GM21825 (cell line): ENCODE data around the gene BANP.
"Not testable (repeated sequence)": the region's sequence is repeated elsewhere in the genome, so short reads cannot be mapped to it uniquely, and the experiment has no call there.

Source experiments
- ATAC-seq: cut with Tn5 transposase; IDR thresholded peaks from one replicate; pipeline ENCODE4 v1.9.1; 2021; ENCODE audit warnings: mild to moderate bottlenecking, moderate library complexity; ENCODE audit not compliant: unreplicated experiment

Gene BANP

DNA sequence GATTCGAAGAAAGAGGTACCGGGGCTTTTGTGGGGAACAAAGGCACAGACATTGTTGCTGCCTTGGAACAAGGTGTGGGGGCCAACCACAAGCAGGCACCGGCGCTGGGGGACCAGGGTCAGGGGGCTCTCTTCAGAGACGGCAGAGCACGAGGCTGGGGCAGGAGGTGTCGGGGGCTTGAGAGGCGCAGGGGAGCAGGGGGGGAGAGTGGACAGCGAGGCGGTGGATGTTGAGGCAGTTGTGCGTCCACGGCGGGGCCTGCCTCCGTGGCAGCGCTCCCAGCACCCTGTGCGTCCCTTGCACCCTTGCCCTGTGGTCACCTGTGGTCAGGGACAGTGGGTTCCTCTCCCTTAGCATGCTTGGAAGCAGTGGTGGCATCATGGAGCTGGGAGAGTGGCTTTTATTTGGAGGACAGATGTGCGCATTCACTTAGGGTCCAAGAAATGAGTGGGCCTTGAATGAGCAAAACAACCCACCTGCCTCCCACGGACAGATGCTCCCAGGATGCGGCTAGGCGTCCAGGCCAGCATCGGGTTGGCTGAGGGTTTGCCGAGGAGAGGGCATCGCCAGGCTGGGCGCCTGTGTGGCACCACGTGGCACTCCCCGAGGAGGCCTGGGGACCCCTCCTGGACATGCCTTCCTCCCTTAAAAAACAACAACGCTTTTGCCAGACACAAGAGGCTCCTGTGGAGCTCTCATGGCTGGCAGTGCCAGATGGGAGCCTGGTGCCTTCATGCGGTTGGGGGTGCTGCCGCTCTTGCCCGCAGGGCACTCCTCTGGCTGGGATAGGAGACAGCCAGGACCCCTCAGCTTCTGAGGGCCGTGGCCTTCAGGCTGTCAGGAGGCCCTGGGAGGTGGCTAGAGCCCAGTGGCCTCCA, 113.0 kb downstream of the BANP start:
- no peak for ATAC-seq

DNA sequence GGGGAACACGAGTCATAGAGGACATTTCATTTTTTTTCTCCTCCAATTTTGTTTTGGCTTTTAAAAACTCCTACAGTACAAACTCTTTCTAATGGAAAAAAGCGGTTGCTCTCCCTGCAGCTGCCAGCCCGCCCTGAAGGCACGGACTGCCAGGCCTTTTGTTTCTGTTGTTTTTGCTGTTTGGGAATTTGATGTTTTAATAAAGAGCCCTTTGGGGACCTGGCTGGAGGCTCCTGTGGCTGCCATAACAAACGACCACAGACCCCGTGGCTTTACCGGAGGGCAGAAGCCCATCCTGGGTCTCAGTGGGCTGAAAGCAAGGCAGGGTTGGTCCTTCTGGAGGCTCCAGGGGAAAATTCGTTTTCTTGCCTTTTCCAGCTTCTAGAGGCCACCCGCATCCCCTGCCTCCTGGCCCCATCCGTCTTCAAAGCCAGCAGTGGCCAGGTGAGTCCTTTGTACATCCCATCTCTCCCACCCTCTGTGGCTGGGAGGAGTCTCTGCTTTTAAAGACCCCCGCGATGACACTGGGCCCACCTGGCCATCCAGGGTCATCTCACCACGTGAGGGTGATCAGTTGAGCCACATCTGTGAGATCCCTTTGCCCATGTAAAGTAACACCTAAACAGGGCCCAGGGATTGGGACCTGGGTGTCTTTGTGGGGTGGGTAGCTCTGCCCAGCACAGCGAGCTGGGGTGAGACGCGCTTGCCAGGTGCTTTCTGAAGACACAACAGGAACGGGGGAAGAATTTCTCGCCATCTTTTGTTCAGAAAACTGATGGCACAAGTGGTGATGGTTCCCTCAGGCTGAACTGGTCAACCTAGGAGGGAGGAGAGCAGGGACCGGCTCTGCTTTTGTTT, 113.9 kb downstream of the BANP start:
- no peak for ATAC-seq

DNA sequence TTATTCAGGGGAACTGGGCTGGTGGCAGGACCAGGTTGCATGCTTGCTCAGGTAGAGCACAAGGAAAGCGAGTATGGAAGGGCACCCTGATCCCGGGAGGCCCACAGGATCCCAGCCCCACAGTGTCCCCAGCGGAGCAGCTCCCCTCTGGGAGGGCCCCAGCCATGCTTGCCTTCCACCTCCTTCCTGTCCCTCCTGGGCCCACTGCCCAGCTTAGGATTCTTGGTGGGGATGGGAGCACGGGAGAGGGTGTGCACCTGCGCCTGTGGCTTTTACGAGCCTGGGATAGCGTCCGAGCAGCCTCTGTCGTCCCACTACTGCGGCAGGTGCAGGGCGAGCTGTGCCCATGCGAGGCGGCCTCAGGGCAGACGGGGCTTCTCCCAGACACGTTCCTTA, 114.5 kb downstream of the BANP start:
- ATAC-seq: no peak

DNA sequence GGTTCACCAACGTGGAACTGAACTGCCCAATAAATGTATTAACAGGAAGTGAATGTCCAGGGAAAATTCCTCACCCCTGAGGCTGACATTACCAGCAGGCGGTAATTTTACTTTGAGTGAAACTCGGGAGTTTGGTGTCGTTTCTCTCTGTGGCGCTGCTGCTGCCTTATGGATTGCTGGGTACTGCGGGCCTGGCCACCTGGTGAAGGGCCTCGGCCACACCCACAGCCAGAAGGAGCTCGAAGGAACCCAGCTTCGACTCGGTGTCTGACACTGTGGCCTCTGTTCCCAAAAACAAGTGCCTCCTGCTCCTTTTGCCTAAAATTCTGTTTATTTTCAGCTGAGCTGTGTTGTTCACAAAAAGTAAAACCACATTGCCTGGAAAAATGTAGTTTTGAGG, 115.0 kb downstream of the BANP start:
- no peak for ATAC-seq

DNA sequence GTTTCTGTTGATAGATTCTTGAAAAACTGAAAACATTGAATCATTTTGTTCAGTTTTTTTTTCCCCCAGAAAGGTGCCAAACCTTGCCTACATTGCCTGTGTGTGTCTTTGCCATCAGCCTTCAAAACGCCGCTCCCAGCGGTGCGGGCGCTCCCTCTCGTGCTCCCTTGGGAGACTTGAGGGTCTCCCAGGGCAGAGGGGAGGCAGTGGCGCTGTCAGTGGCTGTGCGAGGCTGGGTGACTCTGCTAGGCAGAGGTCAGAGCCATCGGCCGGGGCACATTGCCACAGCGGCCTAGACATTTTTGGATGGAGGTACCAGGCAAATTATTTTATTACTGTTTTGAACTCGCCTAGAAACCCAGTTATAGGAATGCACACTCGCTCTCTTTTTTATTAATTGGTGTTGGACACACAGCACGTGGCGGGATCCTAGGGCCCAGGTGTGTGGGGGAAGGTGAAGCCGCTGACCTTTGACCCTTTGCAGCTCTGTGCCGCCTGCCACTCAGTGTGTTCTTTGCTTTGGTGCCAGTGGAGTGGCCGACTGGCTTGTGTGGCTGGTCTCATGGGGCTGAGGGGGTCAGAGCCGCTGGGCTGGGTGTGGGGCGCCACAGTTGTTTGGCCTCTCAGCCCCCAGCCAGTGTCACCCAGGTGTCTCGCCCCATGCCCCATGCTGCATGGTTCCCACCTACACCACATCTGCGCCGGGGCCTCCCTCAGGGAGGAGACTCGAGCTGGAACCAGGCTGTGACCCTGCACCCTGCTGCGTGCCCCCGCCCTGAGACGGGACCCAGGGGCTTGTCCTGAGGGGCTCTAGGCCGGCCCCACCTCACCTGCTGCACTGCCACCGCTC, 115.7 kb downstream of the BANP start:
- ATAC-seq: no peak

DNA sequence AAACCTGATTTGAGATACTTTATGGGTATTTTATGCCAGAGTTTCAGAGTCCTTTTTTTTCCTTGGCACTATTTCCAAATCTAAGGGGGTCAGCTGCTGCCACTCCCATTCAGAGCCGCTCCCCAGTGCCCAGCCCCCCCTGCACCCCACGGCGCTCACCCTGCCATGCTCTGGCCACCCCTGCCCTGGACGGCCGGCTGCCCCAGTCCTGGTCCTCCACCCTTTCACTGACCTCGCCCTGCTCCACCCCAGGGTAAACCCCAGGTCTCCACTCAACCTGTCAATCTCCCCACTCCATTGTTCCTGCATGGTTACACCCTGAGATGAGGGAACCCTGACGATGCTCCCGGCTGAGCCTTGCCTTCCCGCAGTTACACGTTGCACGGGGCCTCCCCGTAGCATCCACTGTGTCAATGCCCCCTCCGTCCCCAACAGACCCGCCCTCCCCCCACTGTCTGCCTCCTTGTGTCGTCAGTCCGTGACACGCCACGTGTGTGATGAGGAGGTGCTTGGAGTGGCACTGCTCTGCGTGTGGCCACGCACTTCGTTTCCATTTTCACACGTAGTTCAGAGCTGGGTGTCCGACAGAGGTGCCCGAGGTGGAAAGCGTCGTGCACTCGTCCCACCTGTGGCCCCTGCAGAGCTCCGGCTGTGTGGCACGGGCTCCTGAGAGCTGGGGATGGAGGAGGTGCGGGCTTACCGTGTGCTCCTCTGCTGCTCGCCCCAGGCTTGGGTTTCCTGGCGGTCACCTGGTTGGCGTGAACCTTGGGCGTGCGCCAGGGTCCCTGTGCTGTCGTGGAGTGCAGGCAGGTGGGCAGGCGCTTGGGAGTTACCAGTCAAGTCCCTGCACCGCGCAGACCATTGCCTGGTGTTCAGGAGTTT, 116.5 kb downstream of the BANP start:
- no peak for ATAC-seq

DNA sequence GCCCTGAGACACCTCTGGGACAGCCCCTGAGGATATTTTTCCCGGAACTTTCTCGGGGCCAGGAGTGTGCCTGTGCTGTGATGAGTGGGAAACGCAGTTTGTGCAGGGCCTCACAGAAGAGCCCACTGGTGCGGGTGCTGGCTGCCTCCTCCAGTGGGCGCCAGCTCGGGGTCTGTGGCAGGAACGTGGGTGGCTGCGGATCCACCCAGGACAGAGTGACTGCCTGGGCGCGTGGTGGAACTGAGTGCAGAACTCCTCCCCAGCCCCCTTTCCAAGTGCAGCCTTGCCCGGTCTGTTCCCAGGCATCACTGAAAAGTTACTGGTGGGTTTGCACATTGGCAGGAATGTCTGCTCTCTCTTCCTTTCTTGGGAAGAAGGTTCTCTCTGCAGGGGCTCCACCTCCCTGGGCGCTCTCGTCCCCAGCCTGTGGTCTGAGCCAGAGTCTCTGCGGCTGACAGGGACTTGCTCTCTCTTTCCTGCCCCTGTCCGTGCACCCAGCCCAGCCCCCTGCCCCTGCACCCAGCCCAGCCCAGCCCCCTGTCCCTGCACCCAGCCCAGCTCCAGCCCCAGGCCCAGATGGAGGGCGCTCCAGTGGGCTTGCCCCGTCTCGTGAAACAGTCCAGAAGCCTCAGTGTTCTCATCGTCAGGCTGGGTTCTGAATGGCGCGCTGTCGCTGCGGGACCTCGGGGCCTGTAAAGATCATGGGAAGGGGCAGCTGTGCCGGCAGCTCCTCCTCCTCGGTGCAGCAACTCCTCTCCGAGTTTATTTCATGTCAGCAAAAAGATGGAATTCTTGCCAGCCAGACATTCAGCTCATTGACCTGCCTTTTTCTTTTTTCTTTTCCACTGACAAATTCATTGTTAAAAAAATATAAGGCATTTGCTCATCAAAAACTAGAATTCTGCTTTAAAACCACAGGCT, 117.5 kb downstream of the BANP start:
- ATAC-seq: no peak

DNA sequence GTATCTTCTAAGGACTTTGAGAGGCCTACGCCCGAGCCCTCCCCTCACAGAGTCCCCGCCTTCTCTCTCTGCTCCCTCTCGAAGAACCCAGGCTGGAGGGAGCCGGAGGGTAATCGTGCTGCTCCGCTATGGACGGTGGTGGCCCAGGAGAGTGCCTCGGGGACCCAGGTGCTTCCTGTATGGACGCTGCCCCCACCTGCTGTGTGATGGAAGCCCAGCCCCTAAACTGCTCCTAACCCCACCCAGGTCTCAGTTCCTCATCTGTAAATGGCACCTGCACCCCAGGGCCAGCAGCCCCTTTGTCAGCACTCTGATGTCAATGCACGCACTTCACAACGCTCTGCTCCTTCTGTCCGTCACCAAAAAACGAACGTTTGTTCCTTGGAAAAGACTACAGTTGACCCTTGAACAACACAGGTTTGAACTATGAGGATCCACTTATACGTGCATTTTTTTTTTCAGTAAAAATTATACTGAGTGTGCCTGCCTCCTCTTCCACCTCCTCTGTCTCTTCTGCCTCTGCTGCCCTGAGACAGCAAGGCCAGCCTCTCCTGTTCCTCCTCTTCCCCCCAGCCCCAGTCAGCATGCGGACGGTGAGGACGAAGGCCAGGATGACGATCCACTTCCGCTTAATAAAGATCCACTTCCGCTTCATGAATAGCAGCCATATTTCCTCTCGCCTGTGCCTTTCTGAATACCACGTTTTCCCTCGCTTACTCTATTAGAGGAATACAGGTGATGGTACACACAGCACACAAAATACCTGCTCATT, 118.3 kb downstream of the BANP start:
- ATAC-seq: peak; percentile 86

DNA sequence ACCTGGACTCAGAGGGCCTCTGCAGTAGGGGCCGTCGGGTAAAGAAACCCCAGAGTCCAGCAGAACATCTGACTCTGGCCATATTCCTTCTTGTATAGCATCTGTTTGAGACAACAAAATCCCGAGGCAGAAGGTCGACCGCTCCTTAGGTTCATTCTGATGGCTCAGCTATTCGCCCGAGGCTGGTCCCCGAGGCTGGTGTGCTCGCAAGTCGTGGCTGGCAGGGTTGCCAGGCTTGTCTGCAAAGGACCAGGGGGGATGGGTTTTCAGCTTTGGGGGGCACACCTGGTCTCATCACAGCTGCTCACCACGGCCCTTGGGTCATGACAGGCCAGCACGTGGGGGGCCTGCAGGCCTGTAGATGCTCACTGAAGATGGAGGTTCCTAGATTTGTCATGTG, 119.1 kb downstream of the BANP start:
- ATAC-seq: no peak

DNA sequence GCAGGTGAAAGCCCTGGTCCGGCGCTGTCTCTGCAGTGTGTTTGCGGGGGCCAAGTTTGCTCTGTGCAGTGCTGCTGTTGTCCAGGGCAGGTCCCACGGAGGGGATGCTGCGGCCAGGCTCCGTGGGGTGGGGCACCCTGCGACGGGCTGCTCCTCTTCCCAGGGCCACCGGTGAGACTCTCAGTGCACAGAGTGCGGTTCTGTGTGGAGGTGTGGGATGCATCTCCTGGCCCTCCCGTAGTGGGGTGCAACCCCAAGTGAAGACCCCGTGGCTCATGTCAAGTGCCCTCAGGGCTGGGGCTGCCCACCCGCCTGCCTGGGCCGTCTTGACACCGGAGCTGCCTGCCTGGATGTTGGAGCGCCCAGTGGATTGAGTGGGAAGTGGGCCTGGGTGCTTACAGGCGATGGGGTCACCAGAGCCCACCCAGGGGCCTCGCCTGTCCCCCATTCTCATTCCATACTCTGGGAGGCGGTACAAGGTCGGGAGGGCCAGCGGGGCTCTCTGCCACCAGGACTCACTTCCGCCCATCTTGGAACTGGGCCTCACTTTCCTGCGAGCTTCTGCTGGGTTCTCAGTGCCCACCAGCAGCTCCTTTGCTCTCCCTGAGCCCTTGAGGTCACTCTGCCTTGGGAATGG, 119.9 kb downstream of the BANP start:
- no peak for ATAC-seq

DNA sequence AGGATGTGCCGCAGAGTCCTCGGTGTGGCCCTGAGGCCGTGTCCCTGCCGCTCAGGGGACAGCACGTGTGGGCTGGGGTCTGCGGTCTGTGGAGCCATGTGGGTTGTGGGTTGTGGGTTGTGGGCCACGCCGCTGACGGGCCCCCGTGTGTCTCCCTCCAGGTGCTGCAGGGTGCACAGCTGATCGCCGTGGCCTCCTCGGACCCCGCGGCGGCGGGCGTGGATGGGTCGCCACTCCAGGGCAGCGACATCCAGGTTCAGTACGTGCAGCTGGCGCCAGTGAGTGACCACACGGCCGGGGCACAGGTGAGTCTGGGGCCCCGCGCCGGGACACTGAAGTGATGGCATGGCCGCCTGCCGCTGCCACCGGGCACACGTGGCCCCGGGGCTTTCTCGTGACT, 120.7 kb downstream of the BANP start:
- no peak for ATAC-seq

DNA sequence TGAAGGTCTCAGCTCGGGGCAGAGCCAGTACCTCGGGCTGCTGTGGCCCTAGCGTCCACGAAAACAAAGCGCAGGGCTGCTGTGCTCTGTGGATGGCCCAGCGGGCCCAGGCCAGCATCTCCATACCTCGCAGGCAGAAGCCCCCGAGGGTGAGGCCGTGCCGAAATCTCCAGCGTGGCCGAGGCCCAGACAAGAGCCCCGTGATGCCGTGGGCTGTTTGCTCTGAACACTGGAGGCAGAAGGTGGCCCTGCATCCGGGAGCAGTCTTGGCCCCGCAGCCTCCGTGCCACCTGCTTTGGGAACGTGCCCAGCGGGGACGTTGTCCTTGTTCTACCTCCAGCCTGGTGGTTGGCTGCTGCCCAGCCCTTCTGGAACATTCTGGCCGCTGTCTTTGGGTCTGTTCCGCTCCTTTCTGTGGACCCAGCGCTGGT, 121.4 kb downstream of the BANP start:
- ATAC-seq: no peak

DNA sequence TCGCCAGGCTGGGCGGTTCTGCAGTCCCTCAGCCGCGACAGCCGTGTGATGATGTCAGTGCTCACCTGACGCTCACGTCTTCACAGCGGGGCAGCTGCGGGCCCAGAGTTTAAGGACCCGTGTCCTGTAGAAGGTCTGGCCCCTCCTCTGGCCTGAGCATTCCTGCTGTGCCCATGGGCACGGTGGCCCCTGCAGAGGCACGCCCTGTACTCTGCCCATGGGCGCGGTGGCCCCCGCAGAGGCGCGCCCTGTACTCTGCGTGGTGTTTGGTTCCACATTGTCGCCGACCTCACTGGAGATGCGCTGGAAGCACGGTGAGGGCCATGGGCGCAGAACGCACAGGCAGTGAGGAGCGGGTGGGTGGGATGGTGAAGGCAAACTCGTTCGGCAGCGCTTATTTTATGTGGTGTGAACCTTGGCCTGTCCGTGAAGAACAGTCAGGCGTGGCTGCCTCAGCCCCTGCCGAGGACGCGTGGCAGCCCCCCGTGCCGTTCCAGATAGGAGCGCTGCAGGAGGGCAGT, 122.0 kb downstream of the BANP start:
- ATAC-seq: no peak

DNA sequence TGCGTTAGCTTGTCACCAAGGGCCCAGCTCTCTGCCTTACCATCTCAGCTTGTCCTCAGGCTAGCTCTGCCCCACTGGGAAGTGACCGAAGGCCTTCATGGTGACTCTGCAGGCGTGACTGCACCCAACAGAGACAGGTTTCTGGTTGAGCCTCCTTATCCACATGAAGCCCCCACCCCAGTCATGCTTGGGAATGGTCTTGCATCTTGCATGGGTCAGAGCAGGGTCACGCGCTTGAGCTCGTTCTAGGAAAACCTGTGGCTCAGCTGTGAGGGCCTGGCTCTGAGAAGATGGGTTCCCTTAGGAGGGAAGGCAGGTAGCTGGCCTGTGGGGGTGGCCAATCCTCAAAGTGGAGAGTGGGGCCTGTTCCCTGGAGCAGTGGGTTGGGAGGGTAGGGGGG, 122.8 kb downstream of the BANP start:
- no peak for ATAC-seq

DNA sequence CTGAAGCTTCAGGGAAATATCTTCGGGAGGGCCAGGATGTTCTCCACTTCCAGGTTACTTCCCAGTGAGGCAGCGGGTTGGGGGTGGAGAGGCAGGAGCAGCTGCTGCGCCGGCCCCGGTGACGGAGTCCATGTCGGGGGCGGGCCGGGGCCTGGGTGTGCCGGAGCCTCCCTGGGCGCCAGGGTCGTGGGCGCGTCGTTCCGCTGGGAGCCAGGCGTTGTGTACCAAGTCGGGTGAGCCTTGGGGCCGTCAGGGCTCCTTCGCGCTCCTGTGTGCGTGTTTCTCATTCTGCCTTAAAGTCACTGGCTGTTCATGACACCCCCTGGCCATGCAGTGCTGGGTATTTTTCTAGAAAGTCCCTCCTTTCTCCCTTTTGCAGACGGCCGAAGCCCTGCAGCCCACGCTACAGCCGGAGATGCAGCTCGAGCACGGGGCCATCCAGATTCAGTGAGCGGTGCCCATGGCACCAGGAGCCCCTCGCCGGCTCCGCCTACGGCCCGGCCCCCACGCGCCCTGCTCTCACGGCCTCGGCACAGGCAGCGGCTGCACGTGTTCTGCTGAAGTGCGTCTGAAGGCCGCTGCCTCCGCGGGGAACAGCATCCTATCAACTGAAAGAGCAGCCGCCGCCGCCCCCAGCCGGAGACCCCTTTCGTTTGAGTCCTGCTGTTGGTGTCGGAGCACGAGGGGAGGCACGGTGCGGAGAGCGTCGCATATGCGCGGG, 125.1 kb downstream of the BANP start:
- ATAC-seq: no peak

DNA sequence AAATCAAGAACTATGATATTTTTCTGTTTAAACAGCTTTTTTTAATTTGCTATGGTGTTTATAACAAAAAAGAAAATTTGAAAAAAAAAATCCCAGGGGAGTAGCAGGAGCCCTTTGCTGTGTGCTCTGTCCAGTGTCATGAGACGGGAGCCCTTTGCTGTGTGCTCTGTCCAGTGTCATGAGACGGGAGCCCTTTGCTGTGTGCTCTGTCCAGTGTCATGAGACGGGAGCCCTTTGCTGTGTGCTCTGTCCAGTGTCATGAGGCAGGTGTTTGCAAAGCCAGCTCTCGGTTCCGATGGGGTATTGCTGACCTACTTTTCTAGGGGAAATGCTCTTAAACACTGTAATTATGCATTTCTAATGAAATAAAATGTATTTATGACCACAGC, 125.7 kb downstream of the BANP start:
- not testable (repeated sequence) for ATAC-seq
